K562 (cell line): ENCODE measurements around the gene ATXN7L1. TPM values are rescaled to one million over a fixed set of nuclear protein-coding genes. Genes with fewer than 3 reads are reported as not detected.

ENCODE experiments used
- EGR1 ChIP-seq: fragments of 450-650 bp; conservative IDR thresholded peaks from 2 replicates; pipeline ENCODE4 v1.6.1; 2017; ENCODE audit warnings: mild to moderate bottlenecking
- JUND ChIP-seq, 2 experiments: IDR thresholded peaks; 2 replicates in 1 of 2; 3 replicates in 1 of 2; pipeline ENCODE4 v1.6.1; 2011; ENCODE audit warnings: borderline replicate concordance in 2 of 2, low read depth in 2 of 2, low read length in 2 of 2, improper control_type of control experiment in 1 of 2, missing biosample characterization in 1 of 2, missing genetic modification characterization in 1 of 2, missing genetic modification reagents in 1 of 2
- L3MBTL2 ChIP-seq: fragments of 450-650 bp; IDR thresholded peaks from 2 replicates; pipeline ENCODE4 v1.6.1; 2016; ENCODE audit warnings: mild to moderate bottlenecking, moderate library complexity
- MAFF ChIP-seq: IDR thresholded peaks from 2 replicates; pipeline ENCODE4 v1.6.1; 2012; ENCODE audit warnings: low read length, improper control_type of control experiment
- MYNN ChIP-seq, 2 experiments: sonication (generic); formaldehyde crosslinking in 1 of 2; IDR thresholded peaks; 2 replicates each; pipeline versions ENCODE4 v1.5.0 to v1.6.1; 2016 to 2020; ENCODE audit warnings: antibody characterized with exemption in 1 of 2, missing genetic modification reagents in 1 of 2
- RFX1 ChIP-seq: fragments of 450-650 bp; IDR thresholded peaks from 2 replicates; pipeline ENCODE4 v1.6.1; 2016; ENCODE audit warnings: mild to moderate bottlenecking, moderate library complexity
- TEAD4 ChIP-seq, 2 experiments: sonication (generic) in 1 of 2; formaldehyde crosslinking in 1 of 2; IDR thresholded peaks; 2 replicates each; pipeline versions ENCODE4 v1.6.1 to v1.8.0; 2012 to 2022; ENCODE audit warnings: borderline replicate concordance in 1 of 2, inconsistent platforms in 1 of 2, low read length in 1 of 2, mild to moderate bottlenecking in 1 of 2, missing genetic modification reagents in 1 of 2
- ZNF23 ChIP-seq: fragments of 250-450 bp; sonication (Bioruptor Pico); IDR thresholded peaks from 2 replicates; pipeline ENCODE4 v1.4.0; 2020; ENCODE audit warnings: mild to moderate bottlenecking
- polyA plus RNA-seq, 8 experiments: library from polyadenylated mRNA; depleted of rRNA in 4 of 8; stranded (reverse) in 5 of 8; unstranded in 3 of 8; fragments of >200 nt; fragmentation: Nextera tagmentation in 2 of 8; fragmentation: Illumina TruSeq in 1 of 8; extraction: Ambion mirVana in 2 of 8; extraction: Trizol in 1 of 8; gene quantifications; 2 replicates each; pipeline versions ENCODE4 v1.2.1 to v1.2.3, GENCODE V29; 2011 to 2014; ENCODE audit warnings: inconsistent platforms in 1 of 8, missing spikeins in 1 of 8
- total RNA-seq, 7 experiments: library from RNA; depleted of rRNA in 6 of 7; stranded (reverse); fragments of >200 nt in 6 of 7; fragmentation: Illumina TruSeq in 2 of 7; extraction: Trizol in 2 of 7; gene quantifications; 2 replicates each; pipeline versions ENCODE4 v1.2.1 to v1.2.3, GENCODE V29; 2011 to 2021; ENCODE audit warnings: low replicate concordance in 1 of 7
- TF ChIP-seq, protein P1 (sequence below): sonication (generic); formaldehyde crosslinking; IDR thresholded peaks from 2 replicates; pipeline ENCODE4 v1.9.0; 2022; ENCODE audit warnings: mild to moderate bottlenecking, missing genetic modification reagents
- TF ChIP-seq, protein P2 (sequence below): fragments of 450-650 bp; formaldehyde crosslinking; IDR thresholded peaks from 2 replicates; pipeline ENCODE4 v1.4.0; 2020; ENCODE audit warnings: mild to moderate bottlenecking, mixed read lengths
- TF ChIP-seq, protein P3 (sequence below): IDR thresholded peaks from 2 replicates; pipeline ENCODE4 v1.6.1; 2016; ENCODE audit warnings: missing genetic modification characterization, missing compliant biosample characterization
- TF ChIP-seq, protein P4 (sequence below), 2 experiments: fragments of 450-650 bp in 1 of 2; sonication (generic) in 1 of 2; formaldehyde crosslinking in 1 of 2; IDR thresholded peaks in 1 of 2; conservative IDR thresholded peaks in 1 of 2; 2 replicates each; pipeline versions ENCODE4 v1.6.1 to v1.8.1; 2016 to 2023; ENCODE audit warnings: mild to moderate bottlenecking in 2 of 2, moderate library complexity in 2 of 2, inconsistent platforms in 1 of 2, missing genetic modification reagents in 1 of 2

ATXN7L1 gene
- total and polyA plus RNA-seq, 9 of the 15 experiments (the other 6 are each of a cell fraction or from before 2014, with no cell fraction given): 6.6 to 13.7 (median 10.7) TPM

DNA sequence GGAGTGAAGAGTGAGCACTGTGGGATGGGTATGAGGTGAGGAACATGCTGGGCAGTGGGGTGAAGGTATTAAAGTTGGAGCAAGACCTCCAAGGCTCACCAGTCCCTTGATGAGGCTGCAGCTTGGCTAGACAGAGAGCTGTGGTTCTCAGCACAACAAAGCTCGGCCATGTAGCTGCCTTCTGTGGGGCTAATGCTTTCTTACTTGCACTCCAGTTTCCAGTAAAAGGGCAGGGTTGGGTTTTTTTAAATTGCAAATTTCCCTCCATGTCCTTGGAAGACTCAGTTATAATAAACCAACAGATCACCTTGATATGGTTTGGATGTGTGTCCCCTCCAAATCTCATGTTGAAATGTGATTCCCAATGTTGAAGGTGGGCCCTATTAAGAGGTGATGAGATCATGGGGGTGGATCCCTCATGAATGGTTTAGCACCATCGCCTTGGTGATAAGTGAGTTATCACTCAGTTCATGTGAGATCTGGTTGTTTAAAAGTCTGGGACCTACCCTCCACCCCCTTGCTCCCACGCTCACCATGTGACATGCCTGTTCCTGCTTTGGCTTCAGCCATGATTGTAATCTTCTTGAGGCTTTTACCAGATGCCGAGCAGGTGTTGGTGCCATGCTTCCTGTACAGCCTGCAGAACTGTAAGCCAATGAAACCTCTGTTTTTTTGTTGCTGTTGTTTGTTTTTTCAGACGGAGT lies 55.9 kb downstream of the ATXN7L1 start (continued):
- TF ChIP-seq, protein P1, sequence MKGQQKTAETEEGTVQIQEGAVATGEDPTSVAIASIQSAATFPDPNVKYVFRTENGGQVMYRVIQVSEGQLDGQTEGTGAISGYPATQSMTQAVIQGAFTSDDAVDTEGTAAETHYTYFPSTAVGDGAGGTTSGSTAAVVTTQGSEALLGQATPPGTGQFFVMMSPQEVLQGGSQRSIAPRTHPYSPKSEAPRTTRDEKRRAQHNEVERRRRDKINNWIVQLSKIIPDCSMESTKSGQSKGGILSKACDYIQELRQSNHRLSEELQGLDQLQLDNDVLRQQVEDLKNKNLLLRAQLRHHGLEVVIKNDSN (CRISPR knock-in tag): 0 out of 2 replicates have a peak, but pooled peaks have one; percentile 18
- TF ChIP-seq JUND (IDR thresholded peaks at IDR 0.05; ENCODE audit: borderline replicate concordance, low read depth, low read length) (peak; percentile 45; the same call in 1 of the 2 replicates), JUND (tag; IDR thresholded peaks at IDR 0.05; ENCODE audit: borderline replicate concordance, low read depth, low read length) (peak; percentile 44; the same call in 2 of the 3 replicates), MAFF (no peak), L3MBTL2 (peak; percentile 47), RFX1 (peak; percentile 23; the same call in 1 of the 2 replicates), EGR1 (peak; percentile 14; the same call in 1 of the 2 replicates), TEAD4 (IDR thresholded peaks at IDR 0.05; ENCODE audit: low read length) (peak; percentile 12; the same call in 1 of the 2 replicates), TEAD4 (CRISPR knock-in tag; IDR thresholded peaks at IDR 0.05; ENCODE audit: borderline replicate concordance) (no peak), MYNN (IDR thresholded peaks at IDR 0.05) (peak; percentile 34; the same call in 1 of the 2 replicates), MYNN (CRISPR knock-in tag; IDR thresholded peaks at IDR 0.05) (no peak), ZNF23 (no peak)
- TF ChIP-seq, protein P2, sequence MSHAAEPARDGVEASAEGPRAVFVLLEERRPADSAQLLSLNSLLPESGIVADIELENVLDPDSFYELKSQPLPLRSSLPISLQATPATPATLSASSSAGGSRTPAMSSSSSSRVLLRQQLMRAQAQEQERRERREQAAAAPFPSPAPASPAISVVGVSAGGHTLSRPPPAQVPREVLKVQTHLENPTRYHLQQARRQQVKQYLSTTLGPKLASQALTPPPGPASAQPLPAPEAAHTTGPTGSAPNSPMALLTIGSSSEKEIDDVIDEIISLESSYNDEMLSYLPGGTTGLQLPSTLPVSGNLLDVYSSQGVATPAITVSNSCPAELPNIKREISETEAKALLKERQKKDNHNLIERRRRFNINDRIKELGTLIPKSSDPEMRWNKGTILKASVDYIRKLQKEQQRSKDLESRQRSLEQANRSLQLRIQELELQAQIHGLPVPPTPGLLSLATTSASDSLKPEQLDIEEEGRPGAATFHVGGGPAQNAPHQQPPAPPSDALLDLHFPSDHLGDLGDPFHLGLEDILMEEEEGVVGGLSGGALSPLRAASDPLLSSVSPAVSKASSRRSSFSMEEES (CRISPR knock-in tag): peak; percentile 40; the same call in 1 of the 2 replicates
- TF ChIP-seq, protein P3, sequence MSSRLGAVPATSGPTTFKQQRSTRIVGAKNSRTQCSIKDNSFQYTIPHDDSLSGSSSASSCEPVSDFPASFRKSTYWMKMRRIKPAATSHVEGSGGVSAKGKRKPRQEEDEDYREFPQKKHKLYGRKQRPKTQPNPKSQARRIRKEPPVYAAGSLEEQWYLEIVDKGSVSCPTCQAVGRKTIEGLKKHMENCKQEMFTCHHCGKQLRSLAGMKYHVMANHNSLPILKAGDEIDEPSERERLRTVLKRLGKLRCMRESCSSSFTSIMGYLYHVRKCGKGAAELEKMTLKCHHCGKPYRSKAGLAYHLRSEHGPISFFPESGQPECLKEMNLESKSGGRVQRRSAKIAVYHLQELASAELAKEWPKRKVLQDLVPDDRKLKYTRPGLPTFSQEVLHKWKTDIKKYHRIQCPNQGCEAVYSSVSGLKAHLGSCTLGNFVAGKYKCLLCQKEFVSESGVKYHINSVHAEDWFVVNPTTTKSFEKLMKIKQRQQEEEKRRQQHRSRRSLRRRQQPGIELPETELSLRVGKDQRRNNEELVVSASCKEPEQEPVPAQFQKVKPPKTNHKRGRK (tag): no peak
- TF ChIP-seq, protein P4, sequence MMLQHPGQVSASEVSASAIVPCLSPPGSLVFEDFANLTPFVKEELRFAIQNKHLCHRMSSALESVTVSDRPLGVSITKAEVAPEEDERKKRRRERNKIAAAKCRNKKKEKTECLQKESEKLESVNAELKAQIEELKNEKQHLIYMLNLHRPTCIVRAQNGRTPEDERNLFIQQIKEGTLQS (IDR thresholded peaks at IDR 0.05): peak; percentile 18; the same call in 1 of the 2 replicates
- TF ChIP-seq, protein P4 (CRISPR knock-in tag; conservative IDR thresholded peaks at IDR 0.05): no peak
